HG03039 (cell line): ENCODE data around the gene AKAP14.
A peak's percentile ranks its signal among the peaks of the same experiment; 100 is the strongest.
"Not testable (repeated sequence)": the region's sequence is repeated elsewhere in the genome, so short reads cannot be mapped to it uniquely, and the experiment has no call there.

Experiments
- ATAC-seq: cut with Tn5 transposase; IDR thresholded peaks from one replicate; pipeline ENCODE4 v1.9.1; 2021; ENCODE audit warnings: mild to moderate bottlenecking, moderate library complexity; ENCODE audit not compliant: unreplicated experiment

Gene AKAP14

GRCh38 chrX:119895843-119896326, at the start of gene AKAP14:
Gene AKAP14 (plus strand): TSS chrX:119895893. CDS start chrX:119903224, 7,331 bp downstream.
- ATAC-seq: no peak

DNA sequence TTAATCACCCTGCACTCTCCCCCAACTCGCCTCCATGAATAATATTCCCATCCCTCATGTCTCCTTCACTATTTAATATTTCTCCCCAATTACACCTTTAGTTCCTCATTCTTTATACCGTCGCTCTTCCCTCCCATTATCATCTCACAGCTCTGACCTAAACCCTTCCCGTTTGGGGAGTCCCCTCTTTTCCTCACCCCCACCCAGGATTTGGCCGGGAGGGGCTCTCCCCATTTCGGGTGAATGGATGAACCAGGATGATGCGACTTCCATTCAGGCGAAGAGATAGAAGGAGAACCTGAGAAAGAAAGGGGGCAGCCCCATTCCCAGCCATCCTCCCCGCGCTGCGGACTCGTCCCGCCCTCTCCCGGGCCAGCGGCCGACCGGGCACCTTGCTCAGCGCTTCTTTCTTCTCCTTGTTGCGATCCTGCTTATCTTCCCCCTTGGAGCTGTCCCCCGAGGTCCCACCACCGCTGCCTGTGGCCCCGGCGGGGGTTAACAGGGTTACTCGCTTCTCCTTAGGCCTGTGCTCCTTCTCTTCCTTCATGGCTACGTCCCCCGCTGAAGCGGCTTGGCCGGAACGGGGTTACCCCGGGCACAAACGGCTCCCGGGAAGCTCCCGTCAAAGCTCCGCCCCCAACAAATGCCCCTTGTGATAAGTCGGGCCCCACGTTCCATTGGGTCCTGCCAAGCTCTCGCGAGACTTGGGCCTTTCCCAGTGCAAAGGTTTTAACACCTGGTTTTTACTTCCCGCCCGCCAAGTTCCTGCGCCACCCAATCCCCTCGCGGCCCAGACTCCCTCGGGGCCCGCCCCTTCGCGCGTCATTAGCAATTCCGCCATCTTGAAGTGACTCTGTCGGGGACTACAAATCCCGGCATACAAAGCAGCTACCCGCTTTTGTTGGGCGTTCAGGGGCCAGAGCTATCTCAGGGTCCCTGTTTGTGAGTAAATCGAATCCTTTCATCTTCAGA, 43.0 kb upstream of the AKAP14 start, which contains the start of gene UPF3B:
TSS of gene UPF3B (minus strand) at position 582 of the 972 bp plus-strand sequence. CDS start at position 547, 35 bp downstream.
- peak; percentile 97 for ATAC-seq

DNA sequence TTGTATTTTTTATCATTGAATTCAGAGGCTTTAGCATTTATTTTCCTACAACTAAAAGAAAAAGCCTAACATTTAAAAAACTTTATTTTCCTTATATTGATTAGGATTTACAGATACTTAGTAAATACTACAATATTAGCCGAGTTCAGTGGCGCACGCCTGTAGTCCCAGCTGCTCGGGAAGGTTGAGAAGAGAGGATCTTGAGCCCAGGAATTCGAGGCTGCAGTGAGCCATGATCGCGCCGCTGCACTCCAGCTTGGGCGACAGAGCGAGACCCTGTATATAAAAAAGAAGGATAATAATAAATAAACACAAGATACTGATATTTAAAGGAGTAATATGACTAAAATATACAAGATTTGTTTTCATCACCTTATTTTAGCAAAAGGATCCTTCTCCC, 42.2 kb upstream of the AKAP14 start:
- no peak for ATAC-seq

GRCh38 chrX:119870626-119871131, 25.0 kb upstream of the AKAP14 start:
- peak; percentile 7 for ATAC-seq

GRCh38 chrX:119871245-119871598, 24.5 kb upstream of the AKAP14 start:
- ATAC-seq: peak; percentile 17

DNA sequence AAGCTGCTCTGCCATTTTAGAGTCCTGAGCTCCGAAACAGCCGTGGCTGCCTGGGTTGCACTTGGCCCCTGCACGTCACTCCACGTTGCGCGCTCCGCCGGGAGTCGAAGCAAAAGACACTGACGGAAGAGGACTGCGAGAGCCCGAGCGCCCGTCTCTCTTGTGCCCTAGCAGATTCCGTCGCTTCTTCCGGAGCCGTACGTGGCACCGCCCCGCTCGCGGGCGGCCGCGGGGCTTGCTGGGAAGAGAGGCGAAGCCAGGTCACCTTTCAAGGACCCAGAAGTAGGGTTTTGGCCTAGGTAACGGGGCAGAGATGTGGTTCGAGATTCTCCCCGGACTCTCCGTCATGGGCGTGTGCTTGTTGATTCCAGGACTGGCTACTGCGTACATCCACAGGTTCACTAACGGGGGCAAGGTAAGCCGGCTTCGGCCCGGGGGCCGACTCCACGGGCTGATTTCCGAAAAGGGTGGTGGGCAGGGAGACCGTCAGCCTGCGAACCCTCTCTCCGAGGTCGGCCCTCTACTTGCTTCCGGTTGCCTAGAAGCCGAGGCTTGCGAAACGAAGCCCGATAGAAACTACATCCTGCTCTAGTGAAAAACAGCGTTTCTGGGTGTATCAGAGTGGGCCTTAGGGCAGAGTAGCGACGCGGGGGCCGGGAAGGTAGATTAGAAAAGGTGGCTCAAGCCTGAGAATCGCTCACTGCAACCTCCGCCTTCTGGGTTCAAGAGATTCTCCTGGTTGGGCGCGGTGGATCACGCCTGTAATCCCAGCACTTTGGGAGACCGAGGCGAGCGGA, 23.9 kb upstream of the AKAP14 start, which contains the start of the genes NDUFA1 and RNF113A:
TSS of gene NDUFA1 (plus strand) at position 234 of the 797 bp plus-strand sequence. CDS start at position 314, 80 bp downstream.
TSS of gene RNF113A (minus strand) at position 135 of the 797 bp plus-strand sequence. CDS start at position 15, 120 bp downstream.
- peak; percentile 95 for ATAC-seq

GRCh38 chrX:119878740-119879139, 17.0 kb upstream of the AKAP14 start:
- ATAC-seq: no peak

DNA sequence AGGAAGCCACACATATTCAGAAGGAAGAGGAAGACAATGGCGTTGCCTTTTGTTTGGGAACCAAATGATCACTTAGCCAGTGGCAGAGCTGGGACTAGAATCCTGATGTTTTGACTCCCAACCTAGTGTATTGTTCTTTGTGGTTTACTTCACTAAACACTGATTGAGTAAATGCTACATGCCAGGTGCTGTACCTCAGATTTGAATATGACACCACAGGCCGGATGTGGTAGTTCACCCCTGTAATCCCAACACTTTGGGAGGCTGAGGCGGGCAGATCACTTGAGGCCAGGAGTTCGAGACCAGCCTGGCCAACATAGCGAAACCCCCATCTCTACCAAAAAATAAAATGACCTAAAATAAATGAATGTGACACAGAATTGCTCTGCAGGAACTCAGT, 15.6 kb upstream of the AKAP14 start:
- no peak for ATAC-seq

DNA sequence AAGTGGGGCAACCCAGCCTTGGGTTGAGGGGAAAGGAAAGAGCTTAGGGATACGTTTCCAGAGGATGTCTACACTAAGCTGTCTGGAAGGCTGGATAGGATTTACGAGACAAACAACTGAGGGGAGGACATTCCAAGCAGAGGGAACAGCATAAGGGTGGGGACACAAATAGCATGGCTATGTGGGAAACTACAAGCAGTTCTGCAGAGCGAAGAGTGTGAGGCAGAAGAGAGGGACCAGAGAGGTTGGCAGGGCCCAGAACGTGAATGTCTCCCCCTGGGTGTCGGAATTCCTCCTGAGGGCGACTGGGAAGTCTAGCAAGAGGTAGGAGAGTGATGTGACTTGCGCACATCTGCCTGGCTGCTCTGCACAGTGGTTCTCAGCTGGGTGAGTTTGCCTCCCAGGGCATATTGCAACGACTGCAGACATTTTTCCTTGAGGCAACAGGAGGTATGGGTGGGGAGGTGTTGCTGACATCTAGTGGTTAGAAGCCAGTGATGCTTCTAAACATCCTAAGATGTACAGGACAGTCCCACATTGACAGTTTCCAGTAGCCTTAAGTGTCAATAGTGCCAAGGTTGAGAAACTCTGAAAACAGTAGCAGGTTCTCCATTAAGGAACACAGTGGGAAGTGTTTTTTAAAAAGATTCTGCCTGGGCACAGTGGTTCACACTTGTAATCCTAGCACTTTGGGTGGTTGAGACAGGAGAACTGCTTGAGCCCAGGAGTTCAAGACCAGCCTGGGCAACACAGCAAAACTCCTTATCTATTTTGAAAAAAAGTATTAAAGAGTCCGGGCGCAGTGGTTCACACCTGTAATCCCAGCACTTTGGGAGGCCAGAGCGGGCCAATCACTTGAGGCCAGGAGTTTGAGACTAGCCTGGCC, 14.9 kb upstream of the AKAP14 start:
- ATAC-seq: no peak

DNA sequence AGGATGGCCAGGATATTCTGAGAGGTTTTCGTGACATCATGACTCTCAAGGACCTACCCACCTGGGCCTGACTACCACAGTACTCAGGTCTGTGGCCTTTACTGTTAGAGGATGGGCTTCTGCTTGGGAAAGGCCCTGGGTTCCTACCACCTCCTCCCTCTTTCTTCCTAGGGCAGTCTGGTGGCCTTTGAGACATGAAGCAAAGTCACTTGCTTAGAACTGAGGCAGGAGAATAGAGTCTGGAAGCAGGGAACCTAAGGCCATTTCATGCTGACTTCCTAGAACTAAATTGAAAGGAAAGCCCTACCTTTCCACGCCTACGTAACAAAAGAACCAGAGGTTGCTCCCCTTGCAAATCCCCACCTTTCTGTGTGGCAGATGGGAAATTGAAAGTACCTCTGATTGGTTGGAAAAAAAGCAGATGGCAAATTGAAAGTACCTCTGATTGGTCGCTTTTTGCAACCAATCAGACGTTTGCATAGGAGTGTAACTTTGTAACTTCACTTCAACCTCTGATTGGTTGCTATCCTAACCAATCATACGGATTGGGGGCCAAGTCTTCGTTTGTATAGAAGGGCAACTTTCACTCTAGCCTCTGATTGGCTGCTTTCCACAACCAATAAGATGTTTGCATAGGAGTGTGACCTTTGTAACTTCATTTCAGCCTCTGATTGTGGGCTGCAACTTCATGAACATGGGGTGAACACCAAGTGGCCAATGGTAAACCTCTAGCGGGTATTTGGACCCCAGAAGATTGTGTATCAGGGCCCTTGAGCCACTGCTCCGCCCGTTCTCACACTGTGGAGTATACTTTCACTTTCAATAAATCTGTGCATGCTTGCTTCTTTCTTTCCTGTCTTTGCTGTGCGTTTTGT, 9.9 kb upstream of the AKAP14 start:
- no peak for ATAC-seq

GRCh38 chrX:119887721-119888425, 7.8 kb upstream of the AKAP14 start:
- no peak for ATAC-seq

DNA sequence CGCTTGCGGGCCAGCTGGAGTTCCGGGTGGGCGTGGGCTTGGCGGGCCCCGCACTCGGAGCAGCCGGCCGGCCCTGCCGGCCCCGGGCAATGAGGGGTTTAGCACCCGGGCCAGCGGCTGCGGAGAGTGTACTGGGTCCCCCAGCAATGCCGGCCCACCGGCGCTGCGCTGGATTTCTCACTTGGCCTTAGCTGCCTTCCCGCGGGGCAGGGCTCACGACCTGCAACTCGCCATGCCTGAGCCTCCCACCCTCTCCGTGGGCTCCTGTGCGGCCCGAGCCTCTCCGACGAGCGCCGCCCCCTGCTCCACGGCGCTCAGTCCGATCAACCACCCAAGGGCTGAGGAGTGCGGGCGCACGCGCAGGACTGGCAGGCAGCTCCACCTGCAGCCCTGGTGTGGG, 5.1 kb upstream of the AKAP14 start:
- ATAC-seq: not testable (repeated sequence)

- not testable (repeated sequence) for ATAC-seq
Measured at GRCh38 chrX:119891961-119892692, 3.6 kb upstream of the AKAP14 start.

- ATAC-seq: no peak
Measured at GRCh38 chrX:119899125-119899524, 3.4 kb downstream of the AKAP14 start.

- ATAC-seq: no peak
Measured at GRCh38 chrX:119900976-119901375, 5.3 kb downstream of the AKAP14 start.

GRCh38 chrX:119916310-119916709, 20.6 kb downstream of the AKAP14 start:
- no peak for ATAC-seq

- ATAC-seq: no peak
Measured at GRCh38 chrX:119917877-119918276, 22.2 kb downstream of the AKAP14 start.
